Fibroblast of lung (primary cell): ENCODE measurements around the gene KCTD15.

Source experiments
- EZH2 ChIP-seq: IDR thresholded peaks from 2 replicates; pipeline ENCODE4 v1.5.1; 2012; ENCODE audit warnings: low read length, control low read depth, mild to moderate bottlenecking; ENCODE audit errors: missing control alignments
- TF ChIP-seq, protein P1 (sequence below), 2 donors: IDR thresholded peaks in 1 of 2; conservative IDR thresholded peaks in 1 of 2; 1 replicate in 1 of 2; 2 replicates in 1 of 2; pipeline ENCODE4 v1.5.1; 2011 to 2012; ENCODE audit warnings: low read length in 2 of 2, control low read depth in 1 of 2, inconsistent platforms in 1 of 2, low read depth in 1 of 2, mild to moderate bottlenecking in 1 of 2

DNA sequence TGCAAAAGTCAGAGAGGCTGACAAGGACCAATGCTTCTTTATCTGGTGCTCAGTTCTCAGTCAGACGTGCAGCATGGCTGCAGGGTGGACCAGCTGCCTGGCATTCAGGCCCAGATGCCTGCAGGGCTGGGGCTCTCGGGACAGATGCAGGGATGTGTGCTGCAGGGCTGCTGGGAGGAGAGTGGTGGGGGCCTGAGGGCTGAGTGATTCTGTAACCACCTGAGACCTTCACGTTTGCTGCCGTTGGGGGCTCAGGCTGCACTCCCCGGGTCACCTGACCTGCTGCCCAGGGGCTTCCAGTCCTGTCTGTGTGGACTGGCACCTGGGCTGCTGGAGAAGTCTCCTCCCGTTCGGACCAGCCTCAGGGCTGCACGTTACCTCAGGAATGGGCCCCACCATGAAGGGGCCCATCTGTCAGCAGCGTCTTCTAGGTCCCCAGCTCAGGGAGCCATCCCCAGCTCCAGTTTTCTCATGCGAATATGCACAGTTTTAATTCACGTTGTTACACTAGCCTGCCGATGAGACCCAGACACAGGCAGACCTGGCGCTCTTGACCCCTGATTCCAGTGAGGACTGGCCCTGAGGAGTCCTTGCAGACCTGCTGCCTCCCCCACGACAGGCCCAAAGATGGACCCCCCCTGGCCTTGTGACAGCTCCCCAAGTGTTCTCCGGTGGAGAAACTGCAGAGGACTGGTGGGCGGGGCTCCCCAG lies 16.9 kb downstream of the KCTD15 start:
- TF ChIP-seq, protein P1, sequence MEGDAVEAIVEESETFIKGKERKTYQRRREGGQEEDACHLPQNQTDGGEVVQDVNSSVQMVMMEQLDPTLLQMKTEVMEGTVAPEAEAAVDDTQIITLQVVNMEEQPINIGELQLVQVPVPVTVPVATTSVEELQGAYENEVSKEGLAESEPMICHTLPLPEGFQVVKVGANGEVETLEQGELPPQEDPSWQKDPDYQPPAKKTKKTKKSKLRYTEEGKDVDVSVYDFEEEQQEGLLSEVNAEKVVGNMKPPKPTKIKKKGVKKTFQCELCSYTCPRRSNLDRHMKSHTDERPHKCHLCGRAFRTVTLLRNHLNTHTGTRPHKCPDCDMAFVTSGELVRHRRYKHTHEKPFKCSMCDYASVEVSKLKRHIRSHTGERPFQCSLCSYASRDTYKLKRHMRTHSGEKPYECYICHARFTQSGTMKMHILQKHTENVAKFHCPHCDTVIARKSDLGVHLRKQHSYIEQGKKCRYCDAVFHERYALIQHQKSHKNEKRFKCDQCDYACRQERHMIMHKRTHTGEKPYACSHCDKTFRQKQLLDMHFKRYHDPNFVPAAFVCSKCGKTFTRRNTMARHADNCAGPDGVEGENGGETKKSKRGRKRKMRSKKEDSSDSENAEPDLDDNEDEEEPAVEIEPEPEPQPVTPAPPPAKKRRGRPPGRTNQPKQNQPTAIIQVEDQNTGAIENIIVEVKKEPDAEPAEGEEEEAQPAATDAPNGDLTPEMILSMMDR (conservative IDR thresholded peaks at IDR 0.05 in 1 of 2, IDR thresholded peaks at IDR 0.05 in 1 of 2; ENCODE audit: low read depth in 1 of 2, low read length in 2 of 2) = no peak
- no peak for TF ChIP-seq EZH2
